NCI-H2196 (cell line): ENCODE results near the gene PRMT3.
"Not testable (repeated sequence)": the region's sequence is repeated elsewhere in the genome, so short reads cannot be mapped to it uniquely, and the experiment has no call there.

Source experiments
- DNase-seq: peaks from one replicate; lab custom pipeline; 2025; ENCODE audit not compliant: unreplicated experiment; lab: John Stamatoyannopoulos, UW

The PRMT3 gene

DNA sequence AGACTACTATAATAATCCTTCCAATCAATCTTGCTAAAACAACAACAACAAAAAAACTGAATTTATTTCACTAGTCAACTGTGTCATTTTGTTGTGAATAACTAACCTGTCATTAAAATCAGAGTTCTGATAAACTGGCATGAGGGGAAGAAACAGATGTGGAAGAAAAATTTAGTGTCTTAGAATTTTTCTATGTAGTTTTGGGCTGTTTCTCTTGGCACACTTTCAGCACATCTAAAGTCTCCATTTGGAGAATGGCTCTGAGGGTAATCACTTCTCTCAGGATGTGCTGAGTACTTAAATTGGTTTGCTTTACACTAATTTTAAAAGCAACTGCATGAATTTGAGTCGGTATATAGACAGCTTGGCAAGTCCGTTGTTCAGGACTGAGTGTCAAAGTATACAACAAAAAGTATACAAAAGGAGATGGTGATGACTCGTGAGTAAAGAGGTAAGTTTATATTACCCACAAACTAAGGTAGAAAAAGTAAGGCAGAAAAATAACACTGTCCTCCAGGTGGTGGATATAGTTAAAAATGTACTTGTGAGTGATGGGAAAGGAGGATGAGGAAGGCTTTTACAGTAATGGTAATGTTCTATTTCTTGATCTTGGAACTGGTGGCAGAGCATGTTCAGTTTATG, 13.8 kb upstream of the PRMT3 start:
- DNase-seq: no peak

DNA sequence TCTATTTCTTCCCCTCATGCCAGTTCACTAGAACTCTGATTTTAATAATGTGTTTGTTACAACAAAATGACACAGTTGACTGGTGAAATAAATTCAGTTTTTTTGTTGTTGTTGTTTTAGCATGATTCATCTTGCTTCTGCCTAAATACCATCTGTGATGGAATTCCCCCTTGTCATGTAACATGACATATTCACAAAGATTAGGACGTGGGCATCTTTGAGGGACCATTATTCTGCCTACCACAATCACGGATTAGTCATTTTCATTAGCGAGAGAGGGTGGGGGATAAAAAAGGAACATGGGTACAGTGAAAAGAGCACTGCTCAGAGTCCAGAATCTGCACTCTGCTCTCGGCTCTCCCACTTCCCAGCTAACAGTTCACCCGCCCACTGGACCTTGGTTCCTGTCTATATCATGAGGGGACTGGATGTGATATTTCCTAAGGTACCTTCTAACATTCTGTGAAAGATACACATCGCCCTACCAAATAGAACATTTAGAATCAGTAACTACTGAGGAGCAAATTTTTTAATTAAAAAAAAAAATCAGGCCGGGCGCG, 12.7 kb upstream of the PRMT3 start:
- no peak for DNase-seq

DNA sequence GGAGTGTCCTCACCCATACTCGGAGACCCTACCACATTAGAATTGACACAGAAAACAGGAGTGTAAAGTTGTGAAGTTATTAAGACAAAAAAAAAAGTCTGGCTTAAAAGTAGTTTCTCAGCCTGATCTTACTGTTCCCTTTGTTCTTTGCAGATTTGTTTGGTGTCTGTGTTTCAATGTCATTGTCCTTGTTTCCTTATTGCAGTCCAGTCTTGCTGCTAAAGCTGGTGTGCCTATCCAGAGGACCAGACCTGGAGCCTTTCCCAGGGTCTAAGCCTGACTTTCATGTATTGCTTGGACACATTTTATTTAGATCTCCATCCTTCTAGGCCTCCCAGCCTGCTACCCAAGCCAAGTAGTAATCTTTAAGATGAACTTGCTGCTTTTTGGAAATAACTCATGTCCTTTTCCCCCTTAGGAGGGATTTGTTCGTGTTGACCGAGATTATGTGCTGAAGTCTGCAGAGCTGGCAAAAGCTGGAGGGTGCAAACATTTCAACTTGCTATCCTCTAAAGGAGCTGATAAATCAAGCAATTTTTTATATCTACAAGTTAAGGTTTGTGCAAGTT, 11.3 kb upstream of the PRMT3 start:
- no peak for DNase-seq

DNA sequence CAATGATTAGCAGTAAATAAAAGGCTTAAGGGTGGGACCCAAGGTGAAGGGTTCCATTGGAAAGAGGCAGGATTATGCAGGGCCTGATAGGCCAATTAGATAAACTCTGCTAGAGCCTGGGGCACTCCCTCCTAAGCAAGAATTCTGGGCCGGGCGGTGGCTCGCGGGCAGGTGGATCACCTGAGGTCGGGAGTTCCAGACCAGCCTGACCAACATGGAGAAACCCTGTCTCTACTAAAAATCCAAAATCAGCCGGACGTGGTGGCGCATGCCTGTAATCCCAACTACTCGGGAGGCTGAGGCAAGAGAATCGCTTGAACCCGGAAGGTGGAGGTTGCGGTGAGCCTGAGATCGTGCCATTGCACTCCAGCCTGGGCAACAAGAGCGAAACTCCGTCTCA, 1.5 kb upstream of the PRMT3 start:
- not testable (repeated sequence) for DNase-seq

DNA sequence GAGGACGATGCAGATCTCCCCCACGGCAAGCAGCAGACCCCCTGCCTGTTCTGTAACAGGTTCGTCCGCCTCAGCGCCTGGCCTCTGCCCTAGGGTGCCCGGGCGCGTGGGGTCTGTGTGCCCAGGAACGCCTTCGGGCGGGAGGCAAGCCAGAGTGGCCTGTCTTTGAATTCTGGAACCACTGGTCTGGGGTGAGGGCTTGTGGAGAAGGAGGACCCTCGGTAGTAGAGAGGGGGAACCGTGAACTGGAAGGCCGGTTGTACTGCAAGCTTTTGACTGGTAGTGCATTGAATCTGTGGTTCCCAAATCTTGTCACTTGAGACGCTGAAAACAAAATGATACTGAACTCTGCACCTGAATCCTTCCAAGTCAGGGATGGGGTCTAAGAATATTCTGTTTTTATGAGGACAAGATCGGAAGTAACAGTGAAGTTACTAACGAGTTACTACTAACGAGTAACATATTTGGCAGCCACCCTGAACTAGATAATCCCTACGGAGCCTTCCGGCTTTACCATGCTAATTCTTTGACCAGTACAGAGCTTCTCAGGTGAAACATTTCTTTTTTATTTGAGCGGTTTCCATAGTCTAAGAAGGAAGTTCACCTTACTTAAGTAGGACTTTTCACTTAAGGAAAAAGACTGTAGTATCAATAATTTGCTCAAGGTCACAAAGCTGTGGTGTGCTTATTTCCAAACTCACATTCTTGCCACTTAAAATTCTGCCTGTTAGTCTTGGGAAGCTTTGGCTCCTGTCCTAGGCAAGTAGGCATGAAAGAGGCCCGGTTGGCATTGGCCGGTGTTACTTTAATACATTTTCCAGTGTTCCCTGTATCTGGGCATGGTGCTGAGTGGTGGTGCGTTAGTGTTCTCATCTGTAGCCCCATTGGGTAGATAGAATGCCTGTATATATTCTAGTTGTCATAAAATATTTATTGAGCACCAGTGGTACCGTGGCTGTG, 860 bp downstream of the PRMT3 start:
- DNase-seq: no peak

DNA sequence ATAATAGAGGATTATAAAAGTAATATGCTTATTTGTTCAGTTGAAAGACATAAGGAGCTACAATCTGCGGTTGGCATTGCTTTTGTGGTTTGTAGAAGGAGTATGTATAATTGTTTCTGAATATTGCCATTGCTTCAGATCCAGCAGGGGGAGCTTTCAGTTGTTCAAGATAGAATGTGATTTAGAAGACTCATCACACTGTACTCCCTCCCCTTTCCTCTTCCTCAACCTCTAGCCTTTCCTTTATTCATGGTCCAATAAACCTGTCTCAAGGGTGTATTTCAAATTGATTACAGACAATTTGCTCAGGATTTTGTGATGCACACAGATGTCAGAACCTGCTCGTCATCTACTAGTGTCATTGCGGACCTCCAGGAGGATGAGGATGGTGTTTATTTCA, 9.8 kb downstream of the PRMT3 start:
- DNase-seq: peak; percentile 42

DNA sequence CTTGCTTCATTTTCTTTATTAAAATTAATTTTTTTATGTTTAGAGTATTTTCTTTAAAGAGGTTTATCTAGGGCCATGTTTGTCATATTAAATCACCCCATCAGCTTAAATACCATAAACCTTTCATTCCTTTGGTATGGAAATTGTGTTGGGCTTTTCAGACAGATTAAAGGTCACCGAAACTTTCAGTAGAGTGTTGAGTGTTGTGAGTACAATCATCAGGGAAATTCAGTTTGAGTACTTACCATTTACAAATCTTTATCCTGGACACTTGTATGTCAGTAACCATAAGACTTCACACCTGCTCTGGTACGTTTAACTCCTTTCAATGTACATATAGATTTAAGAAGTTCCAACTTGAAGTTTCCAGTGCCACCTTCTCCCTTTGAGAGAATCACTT, 12.0 kb downstream of the PRMT3 start:
- DNase-seq: no peak

DNA sequence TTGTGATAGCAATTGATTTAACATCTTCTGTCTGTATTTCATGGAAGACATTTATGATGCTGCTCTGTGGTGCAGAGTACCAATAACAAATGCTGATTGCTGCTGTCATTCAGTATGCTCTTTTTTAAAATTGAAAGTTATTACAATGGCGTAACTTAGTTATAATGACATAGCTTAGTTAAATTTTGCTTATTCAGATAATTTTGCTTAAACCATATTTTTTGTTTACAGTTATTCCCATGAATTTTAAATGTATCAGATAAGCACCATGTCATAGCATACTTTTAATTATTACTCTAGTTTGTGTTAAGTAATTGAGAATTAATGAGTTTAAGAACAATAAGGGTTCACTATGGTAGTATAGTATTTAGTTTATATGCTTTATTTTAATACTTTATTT, 15.5 kb downstream of the PRMT3 start:
- no peak for DNase-seq

DNA sequence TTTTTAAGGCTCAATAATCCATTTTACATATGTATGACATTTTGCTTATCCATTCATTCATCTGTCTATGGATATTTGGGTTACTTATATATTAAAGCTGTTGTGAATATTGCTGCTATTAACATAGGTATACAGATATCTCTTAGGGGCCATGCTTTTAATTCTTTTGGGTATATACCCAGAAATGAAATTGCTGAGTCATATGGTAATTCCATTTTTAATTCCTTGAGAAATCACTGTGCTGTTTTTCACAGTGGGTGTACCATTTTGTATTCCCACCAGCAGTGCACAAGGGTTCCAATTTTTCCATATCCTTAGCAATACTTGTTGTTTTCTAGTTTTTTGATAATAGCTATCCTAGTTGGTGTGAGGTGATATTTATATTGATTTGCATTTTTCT, 19.0 kb downstream of the PRMT3 start:
- DNase-seq: no peak

DNA sequence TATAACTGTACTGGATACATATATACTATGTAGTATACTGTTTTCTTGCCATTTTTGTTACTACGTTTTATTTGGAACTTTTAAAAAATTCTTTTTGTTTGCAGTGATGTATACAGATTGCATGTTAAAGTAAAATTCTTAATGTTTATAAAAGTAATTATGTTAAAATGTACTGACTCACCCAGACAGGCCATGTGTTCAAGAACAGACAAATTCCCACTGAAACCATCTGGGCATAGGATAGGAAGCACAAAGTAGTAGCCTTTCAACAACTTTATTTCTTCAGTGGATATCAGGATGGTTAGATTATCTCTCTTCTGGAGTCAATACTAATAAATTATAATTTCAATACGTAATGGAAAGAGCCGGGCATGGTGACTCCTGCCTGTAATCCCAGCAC, 19.8 kb downstream of the PRMT3 start:
- DNase-seq: no peak

DNA sequence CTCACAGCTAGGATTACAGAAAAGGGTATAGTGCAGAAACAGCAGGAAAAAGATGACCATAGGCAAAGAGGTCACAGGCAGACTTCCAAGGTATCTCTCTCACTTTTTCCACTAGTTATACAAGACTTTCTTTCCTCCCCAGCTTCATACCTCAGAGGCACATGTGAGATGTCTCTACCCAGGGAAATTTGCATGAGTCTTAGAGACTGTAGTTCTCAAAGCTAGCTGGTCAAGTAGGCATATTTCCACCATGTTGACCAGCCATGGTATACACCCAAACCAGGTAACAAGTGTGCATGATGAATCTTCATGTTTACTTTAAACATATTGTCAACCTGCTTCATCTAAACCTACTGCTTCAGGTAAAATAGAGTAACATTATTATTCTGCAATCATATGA, 27.9 kb downstream of the PRMT3 start:
- DNase-seq: no peak

DNA sequence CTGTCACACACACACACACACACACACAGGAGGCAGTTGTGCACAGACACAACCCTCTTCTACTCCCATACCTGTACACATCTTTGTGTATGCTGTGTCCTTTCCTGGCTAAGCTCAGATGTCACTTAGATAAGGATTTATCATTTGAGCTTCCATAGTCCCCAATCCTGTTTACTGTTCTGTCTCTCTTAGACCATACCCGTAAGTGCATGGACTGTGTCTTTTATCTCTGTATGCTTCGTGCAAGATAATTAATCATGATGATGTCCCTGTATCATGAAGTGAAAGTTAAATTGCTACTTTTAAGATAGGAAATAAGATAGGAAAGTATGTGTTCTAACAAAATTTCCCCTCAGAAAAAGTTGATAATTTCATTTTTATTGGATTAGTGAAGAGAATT, 30.3 kb downstream of the PRMT3 start:
- DNase-seq: no peak

DNA sequence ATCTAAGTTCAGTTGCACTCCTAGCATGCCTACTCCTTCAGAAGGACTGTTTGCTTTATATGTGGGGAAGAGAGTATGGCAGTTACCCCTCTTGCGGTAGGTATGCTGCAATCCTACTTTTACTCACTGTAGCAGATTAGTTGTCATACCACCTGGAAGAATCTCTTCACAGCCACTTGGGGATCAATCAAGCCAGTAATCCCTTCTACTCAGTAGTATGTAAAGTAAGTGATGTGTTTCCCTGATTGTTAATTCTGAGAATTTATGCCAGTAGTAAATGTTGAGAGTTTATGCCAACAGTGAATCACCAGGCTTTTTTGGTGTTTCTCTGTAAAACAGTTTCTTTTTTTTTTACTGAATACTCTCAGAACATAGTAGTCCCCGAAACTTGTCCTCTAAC, 34.4 kb downstream of the PRMT3 start:
- no peak for DNase-seq

DNA sequence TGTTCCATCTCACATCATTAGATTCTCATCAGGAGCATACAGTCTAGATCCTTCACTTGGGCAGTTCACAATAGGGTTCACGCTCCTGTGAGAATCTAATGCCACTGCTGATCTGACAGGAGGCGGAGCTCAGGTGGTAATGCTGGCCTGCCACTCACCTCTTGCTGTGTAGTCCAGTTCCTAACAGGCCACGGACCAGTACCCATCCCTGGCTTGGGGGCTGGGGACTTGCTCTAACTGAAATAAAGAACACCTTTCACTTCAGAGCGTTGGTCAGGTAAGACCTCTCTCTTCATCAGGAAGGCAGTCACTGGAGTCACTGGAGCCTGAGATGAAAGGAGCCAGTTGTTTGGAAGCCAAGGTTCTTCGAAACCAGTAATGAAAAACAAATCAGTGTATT, 41.7 kb downstream of the PRMT3 start:
- no peak for DNase-seq

DNA sequence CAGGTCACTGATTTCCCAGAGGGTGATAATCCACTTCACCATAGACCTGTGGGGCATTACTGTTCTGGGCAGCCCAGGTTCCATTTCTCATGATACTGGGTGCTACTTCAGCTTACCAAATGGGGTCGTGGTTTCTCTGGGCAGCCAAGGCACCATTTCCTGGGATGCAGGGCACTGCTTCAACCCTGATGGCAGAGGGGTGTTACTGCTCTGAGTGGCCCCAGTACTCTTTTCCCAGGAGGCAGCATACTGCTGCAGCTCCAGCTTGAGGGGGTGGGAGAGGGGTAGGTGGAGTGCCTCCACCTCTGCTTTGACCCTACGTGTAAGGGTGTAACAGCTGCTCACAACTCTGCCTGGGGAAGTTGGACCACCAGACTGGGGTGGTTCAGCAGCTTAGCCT, 51.1 kb downstream of the PRMT3 start:
- DNase-seq: no peak

DNA sequence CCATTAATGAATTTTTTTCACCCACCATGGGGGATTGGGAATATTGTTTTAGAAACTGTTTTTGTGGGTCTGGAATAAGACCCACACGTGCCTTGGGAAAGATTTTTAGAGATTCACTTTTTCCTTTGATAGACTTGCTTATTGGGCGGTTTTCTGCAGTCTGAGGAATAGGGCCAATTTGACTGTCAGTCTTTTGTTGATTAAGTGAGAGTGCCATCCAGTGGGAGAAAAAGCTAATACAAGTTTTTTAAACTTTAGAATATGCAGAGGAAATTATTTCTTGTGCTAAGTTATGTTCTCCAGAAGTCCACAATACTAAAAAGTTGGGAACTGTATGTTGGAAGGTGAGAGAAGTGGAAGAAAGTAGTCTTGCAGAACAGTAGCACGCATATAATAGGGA, 56.1 kb downstream of the PRMT3 start:
- no peak for DNase-seq

DNA sequence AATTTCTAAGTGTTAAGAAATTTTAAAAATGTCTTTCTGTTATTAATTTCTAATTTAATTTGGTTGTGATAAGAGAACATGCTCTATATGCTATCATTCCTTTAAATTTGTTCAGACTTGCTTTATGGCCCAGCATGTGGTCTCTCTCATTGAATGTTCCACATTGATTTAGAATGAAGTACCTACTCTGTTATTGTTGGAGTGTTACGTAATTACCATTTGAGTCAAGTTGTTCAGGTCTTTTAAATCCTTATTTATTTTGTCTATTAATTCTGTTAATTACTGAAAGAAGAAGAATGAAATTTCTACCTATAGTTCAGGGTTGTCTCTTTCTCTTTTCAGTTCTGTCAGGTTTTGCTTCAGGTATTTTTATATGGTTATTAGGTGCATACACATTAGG, 57.0 kb downstream of the PRMT3 start:
- no peak for DNase-seq

DNA sequence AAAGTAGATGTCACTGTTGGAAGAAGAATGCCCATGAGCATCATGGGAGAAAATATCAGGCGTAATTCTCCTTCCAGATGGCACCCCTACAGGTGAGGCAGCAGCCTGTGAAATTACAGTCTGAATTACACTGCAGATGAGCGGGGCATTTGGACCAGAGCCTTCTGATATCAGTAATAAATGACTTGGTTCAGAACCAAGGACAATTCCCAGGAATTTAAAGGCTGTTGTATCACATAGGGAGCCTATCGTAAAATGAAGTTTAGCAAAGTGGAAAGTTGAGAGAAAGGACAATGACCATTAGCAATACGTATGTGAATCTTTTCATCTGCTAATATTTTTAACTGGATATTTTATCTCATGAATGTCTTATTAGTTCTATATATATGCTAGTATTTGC, 61.3 kb downstream of the PRMT3 start:
- no peak for DNase-seq

DNA sequence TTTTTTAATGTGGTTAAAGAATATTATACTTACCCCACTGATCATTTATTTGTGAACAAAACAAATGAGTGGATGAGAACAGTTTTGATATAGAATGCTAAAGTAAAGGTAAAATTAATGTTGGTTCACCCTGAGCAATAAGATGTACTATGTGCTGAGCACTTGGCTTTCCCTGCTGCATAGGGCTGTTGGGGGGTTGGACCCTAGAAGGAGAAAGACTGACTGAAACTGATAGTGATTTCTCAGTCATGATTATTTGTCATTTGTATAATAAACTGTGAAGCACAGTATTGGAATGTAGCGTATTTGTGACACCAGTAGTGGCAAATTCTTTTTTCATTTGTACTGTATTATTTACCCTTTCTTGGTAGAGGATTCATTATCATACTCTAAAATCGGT, 63.3 kb downstream of the PRMT3 start:
- no peak for DNase-seq

DNA sequence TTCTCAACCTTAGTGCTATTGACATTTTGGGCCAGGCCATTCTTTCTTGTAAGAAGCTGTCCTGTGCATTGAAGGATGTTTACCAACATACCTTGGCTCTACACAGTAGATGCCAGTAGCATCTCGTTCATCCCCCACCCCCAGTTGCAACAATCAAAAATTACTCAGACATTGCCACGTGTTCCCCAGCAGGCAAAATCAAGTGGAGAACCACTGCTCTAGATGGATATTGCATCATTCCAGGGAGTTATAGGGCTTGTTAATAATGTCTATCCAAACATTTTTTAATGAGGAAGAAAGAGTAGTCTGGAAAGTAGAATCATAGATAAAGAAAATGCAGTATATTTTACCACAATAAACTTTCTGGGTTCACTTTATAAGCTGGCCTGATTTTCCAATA, 64.1 kb downstream of the PRMT3 start:
- no peak for DNase-seq

DNA sequence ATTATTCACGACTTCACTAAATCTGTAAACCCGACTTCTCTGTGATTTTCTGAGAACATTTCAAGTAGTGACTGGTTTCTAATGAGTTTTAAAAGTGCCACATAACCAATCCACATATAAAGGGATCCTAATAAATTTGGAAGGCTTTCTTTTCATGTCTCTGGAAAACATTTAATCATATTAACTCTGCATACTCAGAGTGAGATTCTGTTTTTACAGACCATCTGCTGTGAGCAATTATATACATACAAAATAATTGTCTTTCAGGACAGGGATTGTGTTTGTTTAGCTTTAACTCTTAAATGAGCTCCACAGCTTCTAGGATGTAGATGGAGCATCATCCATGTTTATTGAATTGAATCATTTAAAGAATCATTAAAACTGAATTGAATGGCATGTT, 65.1 kb downstream of the PRMT3 start:
- no peak for DNase-seq
